HEK293 (cell line): ENCODE measurements around the gene MAN2A2.

Experiments used
- AEBP2 ChIP-seq: fragments of 450-650 bp; formaldehyde crosslinking; IDR thresholded peaks from 2 replicates; pipeline ENCODE4 v1.5.1; 2016; ENCODE audit warnings: missing biosample characterization, missing genetic modification characterization, borderline replicate concordance
- BCL11B ChIP-seq: fragments of 450-650 bp; formaldehyde crosslinking; IDR thresholded peaks from 2 replicates; pipeline ENCODE4 v1.5.1; 2016; ENCODE audit warnings: low read depth, missing biosample characterization, missing genetic modification characterization
- GLIS2 ChIP-seq: fragments of 450-650 bp; formaldehyde crosslinking; IDR thresholded peaks from 2 replicates; pipeline ENCODE4 v1.5.1; 2016; ENCODE audit warnings: missing biosample characterization, missing genetic modification characterization
- PBX3 ChIP-seq: sonication (generic); formaldehyde crosslinking; IDR thresholded peaks from 2 replicates; pipeline ENCODE4 v1.8.1; 2022; ENCODE audit warnings: mild to moderate bottlenecking, moderate library complexity, missing genetic modification reagents
- PRDM1 ChIP-seq: fragments of 450-650 bp; formaldehyde crosslinking; IDR thresholded peaks from 2 replicates; pipeline ENCODE4; 2016; ENCODE audit warnings: missing biosample characterization, missing genetic modification characterization
- REPIN1 ChIP-seq: fragments of 450-650 bp; formaldehyde crosslinking; IDR thresholded peaks from 2 replicates; pipeline ENCODE4 v1.5.1; 2017; ENCODE audit warnings: missing biosample characterization, missing genetic modification characterization, low read depth
- SP3 ChIP-seq: fragments of 450-650 bp; formaldehyde crosslinking; IDR thresholded peaks from 2 replicates; pipeline ENCODE4 v1.5.1; 2016; ENCODE audit warnings: missing biosample characterization, missing genetic modification characterization
- SP7 ChIP-seq: fragments of 450-650 bp; formaldehyde crosslinking; IDR thresholded peaks from 2 replicates; pipeline ENCODE4 v1.5.1; 2016; ENCODE audit warnings: missing biosample characterization, missing genetic modification characterization
- TCF7L2 ChIP-seq: IDR thresholded peaks from 2 replicates; pipeline ENCODE4 v1.6.1; 2011; ENCODE audit warnings: low read depth, mild to moderate bottlenecking, inconsistent platforms, low read length, moderate library complexity, borderline replicate concordance
- TRIM28 ChIP-seq: IDR thresholded peaks from 2 replicates; pipeline ENCODE4 v1.6.1; 2011; ENCODE audit warnings: low read length, control low read depth, borderline replicate concordance
- ZBTB49 ChIP-seq: fragments of 450-650 bp; formaldehyde crosslinking; IDR thresholded peaks from 2 replicates; pipeline ENCODE4 v1.5.1; 2016; ENCODE audit warnings: missing biosample characterization, missing genetic modification characterization, low read depth
- ZEB2 ChIP-seq: fragments of 450-650 bp; formaldehyde crosslinking; IDR thresholded peaks from 2 replicates; pipeline ENCODE4 v1.5.1; 2016; ENCODE audit warnings: missing biosample characterization, missing genetic modification characterization
- ZFP37 ChIP-seq: fragments of 450-650 bp; formaldehyde crosslinking; IDR thresholded peaks from 2 replicates; pipeline ENCODE4 v1.5.1; 2016; ENCODE audit warnings: missing biosample characterization, missing genetic modification characterization
- ZNF138 ChIP-seq: fragments of 450-650 bp; formaldehyde crosslinking; IDR thresholded peaks from 2 replicates; pipeline ENCODE4 v1.5.1; 2016; ENCODE audit warnings: missing biosample characterization, missing genetic modification characterization, borderline replicate concordance
- ZNF211 ChIP-seq: fragments of 450-650 bp; formaldehyde crosslinking; IDR thresholded peaks from 2 replicates; pipeline ENCODE4 v1.5.1; 2016; ENCODE audit warnings: low read depth, missing biosample characterization, missing genetic modification characterization
- ZNF24 ChIP-seq: fragments of 450-650 bp; formaldehyde crosslinking; IDR thresholded peaks from 2 replicates; pipeline ENCODE4 v1.5.1; 2016; ENCODE audit warnings: missing biosample characterization, missing genetic modification characterization
- ZNF274 ChIP-seq, 2 experiments: fragments of 200-500 bp in 1 of 2; fragments of 450-650 bp in 1 of 2; sonication (Bioruptor generic) in 1 of 2; formaldehyde crosslinking in 1 of 2; IDR thresholded peaks; 2 replicates each; pipeline versions ENCODE4 v1.5.1 to v1.6.1; 2014 to 2016; ENCODE audit warnings: borderline replicate concordance in 1 of 2, inconsistent platforms in 1 of 2, low read length in 1 of 2, missing biosample characterization in 1 of 2, missing genetic modification characterization in 1 of 2
- ZNF398 ChIP-seq: fragments of 450-650 bp; formaldehyde crosslinking; IDR thresholded peaks from 2 replicates; pipeline ENCODE4 v1.5.1; 2017; ENCODE audit warnings: missing biosample characterization, missing genetic modification characterization
- ZNF473 ChIP-seq: fragments of 450-650 bp; formaldehyde crosslinking; IDR thresholded peaks from 2 replicates; pipeline ENCODE4 v1.5.1; 2017; ENCODE audit warnings: missing biosample characterization, missing genetic modification characterization
- ZNF501 ChIP-seq: fragments of 450-650 bp; formaldehyde crosslinking; IDR thresholded peaks from 2 replicates; pipeline ENCODE4 v1.5.1; 2016; ENCODE audit warnings: missing biosample characterization, missing genetic modification characterization
- ZNF558 ChIP-seq: fragments of 450-650 bp; formaldehyde crosslinking; IDR thresholded peaks from 2 replicates; pipeline ENCODE4 v1.5.1; 2016; ENCODE audit warnings: missing biosample characterization, missing genetic modification characterization
- ZNF561 ChIP-seq: fragments of 450-650 bp; IDR thresholded peaks from 2 replicates; pipeline ENCODE4 v1.5.1; 2018; ENCODE audit warnings: missing biosample characterization, missing genetic modification characterization, borderline replicate concordance
- ZNF624 ChIP-seq: fragments of 450-650 bp; formaldehyde crosslinking; IDR thresholded peaks from 2 replicates; pipeline ENCODE4 v1.5.1; 2017; ENCODE audit warnings: missing biosample characterization, missing genetic modification characterization
- ZNF629 ChIP-seq: fragments of 450-650 bp; formaldehyde crosslinking; IDR thresholded peaks from 2 replicates; pipeline ENCODE4 v1.5.1; 2017; ENCODE audit warnings: missing biosample characterization, missing genetic modification characterization
- ZNF747 ChIP-seq: fragments of 450-650 bp; formaldehyde crosslinking; IDR thresholded peaks from 2 replicates; pipeline ENCODE4 v1.5.1; 2016; ENCODE audit warnings: missing biosample characterization, missing genetic modification characterization
- ZNF76 ChIP-seq: fragments of 450-650 bp; formaldehyde crosslinking; IDR thresholded peaks from 2 replicates; pipeline ENCODE4; 2016; ENCODE audit warnings: low read depth, missing biosample characterization, missing genetic modification characterization, borderline replicate concordance
- ZNF768 ChIP-seq: fragments of 450-650 bp; formaldehyde crosslinking; IDR thresholded peaks from 2 replicates; pipeline ENCODE4 v1.5.1; 2018; ENCODE audit warnings: missing biosample characterization, mild to moderate bottlenecking, missing genetic modification characterization
- ZNF791 ChIP-seq: fragments of 450-650 bp; formaldehyde crosslinking; IDR thresholded peaks from 2 replicates; pipeline ENCODE4 v1.5.1; 2016; ENCODE audit warnings: missing biosample characterization, missing genetic modification characterization
- ZSCAN16 ChIP-seq: fragments of 450-650 bp; formaldehyde crosslinking; IDR thresholded peaks from 2 replicates; pipeline ENCODE4 v1.5.1; 2016; ENCODE audit warnings: missing biosample characterization, missing genetic modification characterization
- TF ChIP-seq, protein P1 (sequence below): fragments of 450-650 bp; formaldehyde crosslinking; IDR thresholded peaks from 2 replicates; pipeline ENCODE4 v1.5.1; 2017; ENCODE audit warnings: missing biosample characterization, missing genetic modification characterization

The MAN2A2 gene

DNA sequence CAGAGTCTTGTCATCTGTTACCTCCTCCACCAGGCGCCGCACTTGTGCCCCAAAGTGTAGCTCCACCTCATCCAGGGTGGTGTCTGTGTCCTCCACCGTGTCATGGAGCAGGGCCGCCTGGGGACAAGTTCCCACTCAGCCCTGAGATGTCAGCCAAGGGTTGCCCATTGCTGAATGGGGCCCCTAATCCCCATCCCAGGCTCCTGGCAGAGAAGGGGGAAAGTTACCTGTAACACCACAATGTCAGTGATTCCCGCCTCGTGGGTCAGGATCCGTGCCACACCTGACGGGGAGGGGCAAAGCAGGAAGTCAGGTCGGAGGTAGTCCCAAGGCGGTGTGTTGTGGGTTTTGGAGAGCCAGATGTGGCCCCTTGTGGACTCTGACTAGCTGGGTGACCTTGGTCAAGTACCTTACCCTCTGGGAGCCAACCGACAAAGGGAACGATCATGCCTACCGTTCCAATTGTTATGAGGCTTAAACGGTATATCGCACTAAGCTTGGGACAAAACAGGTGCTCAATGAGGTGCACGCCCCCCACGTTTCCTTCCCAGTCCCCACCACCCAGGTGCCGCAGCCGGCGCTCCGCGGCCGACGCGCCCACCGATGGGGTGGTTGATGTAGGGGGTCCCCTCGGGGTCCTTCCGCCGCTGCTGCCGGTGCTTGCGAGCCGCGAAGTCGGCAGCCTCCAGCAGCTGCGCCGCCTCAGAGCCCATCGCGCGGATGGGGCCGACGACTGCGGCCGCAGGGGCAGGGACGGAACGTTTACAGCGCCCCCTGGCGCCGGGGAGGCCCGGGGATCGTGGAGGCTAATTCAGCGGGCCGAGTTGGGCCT is 28.9 kb downstream of the MAN2A2 start, which contains the start of gene HDDC3 (continued):
- no peak for TF ChIP-seq ZNF274 (IDR thresholded peaks at IDR 0.05; ENCODE audit: low read length)
- no peak for TF ChIP-seq ZNF274 (tag by site-specific recombination; IDR thresholded peaks at IDR 0.05; ENCODE audit: borderline replicate concordance)
- no peak for TF ChIP-seq ZNF138 (tag by site-specific recombination)
- no peak for TF ChIP-seq ZNF747 (tag by site-specific recombination)
- TF ChIP-seq ZBTB49 (tag by site-specific recombination): no peak
- TF ChIP-seq ZNF624: 0 out of 2 replicates have a peak, but pooled peaks have one; percentile 27
- TF ChIP-seq GLIS2 (tag by site-specific recombination): peak; percentile 95
- TF ChIP-seq ZNF473 (tag by site-specific recombination): no peak
- peak; percentile 87 for TF ChIP-seq ZEB2 (tag by site-specific recombination)
- TF ChIP-seq ZNF791: no peak
- TF ChIP-seq TCF7L2: no peak
- TF ChIP-seq REPIN1: 0 out of 2 replicates have a peak, but pooled peaks have one; percentile 66
- no peak for TF ChIP-seq PRDM1 (tag by site-specific recombination)
- TF ChIP-seq TRIM28: peak; percentile 42; the same call in 1 of the 2 replicates
- TF ChIP-seq BCL11B (tag by site-specific recombination): no peak
- no peak for TF ChIP-seq ZNF558 (tag by site-specific recombination)
- no peak for TF ChIP-seq AEBP2 (tag by site-specific recombination)
- no peak for TF ChIP-seq ZNF211
- TF ChIP-seq ZNF629 (tag by site-specific recombination): peak; percentile 49
- TF ChIP-seq ZSCAN16 (tag by site-specific recombination): peak; percentile 37; the same call in 1 of the 2 replicates
- peak; percentile 91 for TF ChIP-seq ZNF501 (tag by site-specific recombination)
- TF ChIP-seq PBX3 (CRISPR knock-in tag): peak; percentile 76; the same call in 1 of the 2 replicates
- no peak for TF ChIP-seq ZNF768
- TF ChIP-seq SP7 (tag by site-specific recombination): peak; percentile 60
- TF ChIP-seq ZFP37 (tag by site-specific recombination): peak; percentile 87
- TF ChIP-seq, protein P1, sequence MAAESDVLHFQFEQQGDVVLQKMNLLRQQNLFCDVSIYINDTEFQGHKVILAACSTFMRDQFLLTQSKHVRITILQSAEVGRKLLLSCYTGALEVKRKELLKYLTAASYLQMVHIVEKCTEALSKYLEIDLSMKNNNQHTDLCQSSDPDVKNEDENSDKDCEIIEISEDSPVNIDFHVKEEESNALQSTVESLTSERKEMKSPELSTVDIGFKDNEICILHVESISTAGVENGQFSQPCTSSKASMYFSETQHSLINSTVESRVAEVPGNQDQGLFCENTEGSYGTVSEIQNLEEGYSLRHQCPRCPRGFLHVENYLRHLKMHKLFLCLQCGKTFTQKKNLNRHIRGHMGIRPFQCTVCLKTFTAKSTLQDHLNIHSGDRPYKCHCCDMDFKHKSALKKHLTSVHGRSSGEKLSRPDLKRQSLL: 0 out of 2 replicates have a peak, but pooled peaks have one; percentile 55
- peak; percentile 77; the same call in 1 of the 2 replicates for TF ChIP-seq ZNF24 (tag by site-specific recombination)
- peak; percentile 51; the same call in 1 of the 2 replicates for TF ChIP-seq ZNF76
- TF ChIP-seq ZNF398 (tag by site-specific recombination): no peak
- peak; percentile 94 for TF ChIP-seq ZNF561
- TF ChIP-seq SP3: peak; percentile 70
